HG03097 (cell line): ENCODE results near the gene TAL1.
A peak's percentile ranks its signal among the peaks of the same experiment; 100 is the strongest.

ENCODE experiments used
- ATAC-seq: cut with Tn5 transposase; IDR thresholded peaks from one replicate; pipeline ENCODE4 v1.9.1; 2021; ENCODE audit not compliant: unreplicated experiment, low FRiP score

TAL1 gene

GRCh38 chr1:47189844-47190508 is 42.0 kb downstream of the TAL1 start, which contains the start of gene PDZK1IP1:
PDZK1IP1 (minus strand) TSS chr1:47190036; CDS start chr1:47189932, 104 bp downstream.
- no peak for ATAC-seq

- no peak for ATAC-seq
Observed at GRCh38 chr1:47188791-47189785, 42.9 kb downstream of the TAL1 start.

GRCh38 chr1:47187926-47188250 is 44.1 kb downstream of the TAL1 start:
- no peak for ATAC-seq

GRCh38 chr1:47187231-47187925 is 44.6 kb downstream of the TAL1 start:
- no peak for ATAC-seq

GRCh38 chr1:47186267-47187185 is 45.5 kb downstream of the TAL1 start:
- ATAC-seq, result no peak

GRCh38 chr1:47184822-47185677 is 47.0 kb downstream of the TAL1 start:
- ATAC-seq, result no peak

- ATAC-seq, result no peak
Observed at GRCh38 chr1:47184090-47184821, 47.8 kb downstream of the TAL1 start.

- no peak for ATAC-seq
Observed at GRCh38 chr1:47183308-47184089, 48.5 kb downstream of the TAL1 start.

GRCh38 chr1:47182676-47183235 is 49.3 kb downstream of the TAL1 start:
- no peak for ATAC-seq

- no peak for ATAC-seq
Observed at GRCh38 chr1:47181955-47182675, 49.9 kb downstream of the TAL1 start.

GRCh38 chr1:47181095-47181954 is 50.7 kb downstream of the TAL1 start:
- no peak for ATAC-seq

- no peak for ATAC-seq
Observed at GRCh38 chr1:47180603-47181094, 51.4 kb downstream of the TAL1 start.

- no peak for ATAC-seq
Observed at GRCh38 chr1:47179988-47180563, 51.9 kb downstream of the TAL1 start.

GRCh38 chr1:47179017-47179987 is 52.7 kb downstream of the TAL1 start:
- ATAC-seq, result peak; percentile 79
